ENCODE measurements around the gene KDM7A. TPM values are rescaled to one million over a fixed set of nuclear protein-coding genes. Genes with fewer than 3 reads are reported as not detected.

KDM7A gene
- total RNA-seq, 1 experiment from 2014 or later = 12.4 TPM

GRCh38 chr7:140062118-140062527 is 114.7 kb downstream of the KDM7A start:
- Mint-ChIP-seq H3K4me3 (ENCODE audit: unreplicated experiment) (peak overlapping the region; percentile 78), H3K36me3 (ENCODE audit: insufficient read depth, unreplicated experiment) (no peaks in the 10 kb centered on the region), H3K9me3 (ENCODE audit: unreplicated experiment) (peaks cover 18% of the 10 kb centered on the region), H3K27ac (ENCODE audit: low read depth, unreplicated experiment) (peak overlapping the region; percentile 21), H3K27me3 (ENCODE audit: insufficient read depth, unreplicated experiment) (no peaks in the 10 kb centered on the region), H3K4me1 (ENCODE audit: insufficient read depth, unreplicated experiment) (peaks cover 38% of the 10 kb centered on the region)
- ChIA-PET CTCF (no interaction called here), POLR2A (interaction anchor here (0.7 to 3.2 kb wide), 5 partner anchors 113 to 1293 kb away, joined by 3 to 18 read pairs (median 4); partner anchors contain the start of gene KDM7A)
- DNase-seq (ENCODE audit: unreplicated experiment) = peak; percentile 28
- TF ChIP-seq CTCF (IDR thresholded peaks at IDR 0.05; ENCODE audit: unreplicated experiment) = no peak
- intact Hi-C loops (cut with micrococcal nuclease) = loop anchor here (2.0 kb wide), 1 partner anchor 113 kb away; no protein-coding TSS in a partner anchor
- BruUV-seq (replicated peaks) = no TSS peak

- ChIA-PET CTCF (no interaction called here), POLR2A (interaction anchor here (0.6 to 3.2 kb wide), 5 partner anchors 13 to 116 kb away, joined by 3 to 18 read pairs (median 4); partner anchors contain the start of gene KDM7A)
- H3K27ac Mint-ChIP-seq (ENCODE audit: low read depth, unreplicated experiment) = peak overlapping the region; percentile 21
- peaks cover 39% of the 10 kb centered on the region for H3K4me1 Mint-ChIP-seq (ENCODE audit: insufficient read depth, unreplicated experiment)
- H3K4me3 Mint-ChIP-seq (ENCODE audit: unreplicated experiment) = peak overlapping the region; percentile 78
- no peaks in the 10 kb centered on the region for H3K27me3 Mint-ChIP-seq (ENCODE audit: insufficient read depth, unreplicated experiment)
- peak; percentile 6 for DNase-seq (ENCODE audit: unreplicated experiment)
- intact Hi-C loops (cut with micrococcal nuclease) = no loop called here
- TF ChIP-seq CTCF (IDR thresholded peaks at IDR 0.05; ENCODE audit: unreplicated experiment) = no peak
- BruUV-seq (replicated peaks) = no TSS peak
- H3K9me3 Mint-ChIP-seq (ENCODE audit: unreplicated experiment) = peaks cover 12% of the 10 kb centered on the region
- no peaks in the 10 kb centered on the region for H3K36me3 Mint-ChIP-seq (ENCODE audit: insufficient read depth, unreplicated experiment)
These were observed 115.2 kb downstream of the KDM7A start for GRCh38 chr7:140061607-140061930.

GRCh38 chr7:140060788-140061606 is 115.8 kb downstream of the KDM7A start:
- Mint-ChIP-seq H3K4me3 (ENCODE audit: unreplicated experiment) (peak overlapping the region; percentile 78), H3K27me3 (ENCODE audit: insufficient read depth, unreplicated experiment) (no peaks in the 10 kb centered on the region), H3K36me3 (ENCODE audit: insufficient read depth, unreplicated experiment) (peaks cover under 1% of the 10 kb centered on the region), H3K4me1 (ENCODE audit: insufficient read depth, unreplicated experiment) (peaks cover 39% of the 10 kb centered on the region), H3K27ac (ENCODE audit: low read depth, unreplicated experiment) (peak overlapping the region; percentile 21), H3K9me3 (ENCODE audit: unreplicated experiment) (peaks cover 6% of the 10 kb centered on the region)
- intact Hi-C loops (cut with micrococcal nuclease) = no loop called here
- POLR2A ChIA-PET = interaction anchor here (0.6 to 3.2 kb wide), 8 partner anchors 14 to 116 kb away, joined by 3 to 18 read pairs (median 5); partner anchors contain the start of gene KDM7A
- BruUV-seq (replicated peaks) = TSS peak; percentile 17
- no peak for TF ChIP-seq CTCF (IDR thresholded peaks at IDR 0.05; ENCODE audit: unreplicated experiment)
- CTCF ChIA-PET = interaction anchor here (0.7 to 1.2 kb wide), 2 partner anchors 28 to 266 kb away, joined by 3 to 4 read pairs; no protein-coding TSS in a partner anchor
- DNase-seq (ENCODE audit: unreplicated experiment) = peak; percentile 9

- Mint-ChIP-seq H3K27ac (ENCODE audit: low read depth, unreplicated experiment) (peak overlapping the region; percentile 21), H3K27me3 (ENCODE audit: insufficient read depth, unreplicated experiment) (no peaks in the 10 kb centered on the region), H3K36me3 (ENCODE audit: insufficient read depth, unreplicated experiment) (peaks cover 8% of the 10 kb centered on the region), H3K4me3 (ENCODE audit: unreplicated experiment) (peak overlapping the region; percentile 78), H3K4me1 (ENCODE audit: insufficient read depth, unreplicated experiment) (peaks cover 39% of the 10 kb centered on the region), H3K9me3 (ENCODE audit: unreplicated experiment) (no peaks in the 10 kb centered on the region)
- intact Hi-C loops (cut with micrococcal nuclease) = no loop called here
- no peak for TF ChIP-seq CTCF (IDR thresholded peaks at IDR 0.05; ENCODE audit: unreplicated experiment)
- ChIA-PET CTCF (interaction anchor here (0.6 to 1.2 kb wide), 3 partner anchors 21 to 267 kb away, joined by 3 to 4 read pairs (median 4); no protein-coding TSS in a partner anchor), POLR2A (interaction anchor here (0.9 to 1.8 kb wide), 4 partner anchors 11 to 26 kb away, joined by 3 to 7 read pairs (median 5); no protein-coding TSS in a partner anchor)
- peak; percentile 48 for DNase-seq (ENCODE audit: unreplicated experiment)
- BruUV-seq (replicated peaks) = no TSS peak
These were observed 116.5 kb downstream of the KDM7A start for GRCh38 chr7:140060243-140060630.

All from MCF 10A (cell line).